ENCODE data around the gene DNASE1L1.
A peak's percentile ranks its signal among the peaks of the same experiment; 100 is the strongest.

DNASE1L1 gene

GRCh38 chrX:154354013-154354412, 55.0 kb downstream of the DNASE1L1 start:
- Mint-ChIP-seq H3K27ac (no peak overlapping the region), H3K36me3 (peaks cover 27% of the 10 kb centered on the region), H3K27me3 (no peaks in the 10 kb centered on the region), H3K9me3 (no peaks in the 10 kb centered on the region), H3K4me1 (peaks cover 74% of the 10 kb centered on the region), H3K4me3 (no peak overlapping the region)
- DNase-seq, result no peak
- CTCF ChIA-PET, result no interaction called here

GRCh38 chrX:154353172-154353843, 55.7 kb downstream of the DNASE1L1 start:
- H3K4me1 Mint-ChIP-seq, result peaks cover 71% of the 10 kb centered on the region
- DNase-seq, result no peak
- CTCF ChIA-PET, result no interaction called here
- H3K9me3 Mint-ChIP-seq, result no peaks in the 10 kb centered on the region
- no peak overlapping the region for H3K4me3 Mint-ChIP-seq
- H3K27ac Mint-ChIP-seq, result peak overlapping the region; percentile 65
- H3K27me3 Mint-ChIP-seq, result no peaks in the 10 kb centered on the region
- peaks cover 24% of the 10 kb centered on the region for H3K36me3 Mint-ChIP-seq

GRCh38 chrX:154352466-154352865, 56.6 kb downstream of the DNASE1L1 start:
- peaks cover 72% of the 10 kb centered on the region for H3K4me1 Mint-ChIP-seq
- DNase-seq, result no peak
- no peak overlapping the region for H3K4me3 Mint-ChIP-seq
- no peaks in the 10 kb centered on the region for H3K9me3 Mint-ChIP-seq
- no peaks in the 10 kb centered on the region for H3K27me3 Mint-ChIP-seq
- peak overlapping the region; percentile 83 for H3K27ac Mint-ChIP-seq
- peaks cover 25% of the 10 kb centered on the region for H3K36me3 Mint-ChIP-seq
- CTCF ChIA-PET, result no interaction called here

GRCh38 chrX:154352012-154352401, 57.0 kb downstream of the DNASE1L1 start:
- Mint-ChIP-seq H3K27ac (peak overlapping the region; percentile 83), H3K9me3 (no peaks in the 10 kb centered on the region), H3K36me3 (peaks cover 28% of the 10 kb centered on the region), H3K4me3 (no peak overlapping the region), H3K4me1 (peaks cover 75% of the 10 kb centered on the region), H3K27me3 (no peaks in the 10 kb centered on the region)
- no peak for DNase-seq
- CTCF ChIA-PET, result no interaction called here
